Measurements from ENCODE around the gene FRAS1.
"Not testable (repeated sequence)": the region's sequence is repeated elsewhere in the genome, so short reads cannot be mapped to it uniquely, and the experiment has no call there.

Gene FRAS1

GRCh38 chr4:78100060-78100459 lies 42.9 kb downstream of the FRAS1 start:
- DNase-seq (ENCODE audit: low read depth): no peak

- no peak for DNase-seq (ENCODE audit: low read depth)
These were observed 62.6 kb downstream of the FRAS1 start for GRCh38 chr4:78119698-78120097.

GRCh38 chr4:78120144-78120880 lies 63.2 kb downstream of the FRAS1 start:
- no peak for DNase-seq (ENCODE audit: low read depth)

- DNase-seq (ENCODE audit: low read depth): no peak
These were observed 64.3 kb downstream of the FRAS1 start for GRCh38 chr4:78121338-78121904.

- not testable (repeated sequence) for DNase-seq (ENCODE audit: low read depth)
These were observed 68.8 kb downstream of the FRAS1 start for GRCh38 chr4:78125834-78126331.

- DNase-seq (ENCODE audit: low read depth): no peak
These were observed 72.4 kb downstream of the FRAS1 start for GRCh38 chr4:78129383-78130108.

- no peak for DNase-seq (ENCODE audit: low read depth)
These were observed 74.3 kb downstream of the FRAS1 start for GRCh38 chr4:78131403-78131802.

GRCh38 chr4:78136109-78137081 lies 79.3 kb downstream of the FRAS1 start:
- no peak for DNase-seq (ENCODE audit: low read depth)

GRCh38 chr4:78137532-78137931 lies 80.4 kb downstream of the FRAS1 start:
- no peak for DNase-seq (ENCODE audit: low read depth)

GRCh38 chr4:78138252-78138651 lies 81.1 kb downstream of the FRAS1 start:
- DNase-seq (ENCODE audit: low read depth): no peak

- no peak for DNase-seq (ENCODE audit: low read depth)
These were observed 86.5 kb downstream of the FRAS1 start for GRCh38 chr4:78143634-78144033.

- DNase-seq (ENCODE audit: low read depth): no peak
These were observed 87.9 kb downstream of the FRAS1 start for GRCh38 chr4:78145008-78145407.

- no peak for DNase-seq (ENCODE audit: low read depth)
These were observed 88.5 kb downstream of the FRAS1 start for GRCh38 chr4:78145622-78146021.

- DNase-seq (ENCODE audit: low read depth): no peak
These were observed 92.8 kb downstream of the FRAS1 start for GRCh38 chr4:78149751-78150542.

GRCh38 chr4:78150543-78150864 lies 93.4 kb downstream of the FRAS1 start:
- no peak for DNase-seq (ENCODE audit: low read depth)

GRCh38 chr4:78152795-78153194 lies 95.7 kb downstream of the FRAS1 start:
- no peak for DNase-seq (ENCODE audit: low read depth)

GRCh38 chr4:78154972-78155590 lies 98.0 kb downstream of the FRAS1 start:
- no peak for DNase-seq (ENCODE audit: low read depth)

GRCh38 chr4:78155616-78156105 lies 98.5 kb downstream of the FRAS1 start:
- no peak for DNase-seq (ENCODE audit: low read depth)

GRCh38 chr4:78156520-78156919 lies 99.4 kb downstream of the FRAS1 start:
- no peak for DNase-seq (ENCODE audit: low read depth)

- DNase-seq (ENCODE audit: low read depth): no peak
These were observed 105.2 kb downstream of the FRAS1 start for GRCh38 chr4:78162342-78162741.

- DNase-seq (ENCODE audit: low read depth): no peak
These were observed 105.7 kb downstream of the FRAS1 start for GRCh38 chr4:78162821-78163220.

Data from activated T-cell treated with anti-CD3 and anti-CD28 coated beads for 24 hours (primary cell).